Spleen (tissue), 7 donors: ENCODE data around the gene DUSP9.

Source experiments
- POLR2A ChIP-seq, 3 donors: fragments of 450-650 bp; IDR thresholded peaks; one replicate each; pipeline ENCODE4 v1.5.1; 2017; ENCODE audit warnings: antibody characterized with exemption in 3 of 3, mild to moderate bottlenecking in 1 of 3
- TF ChIP-seq, protein P1 (sequence below), 11 experiments: fragments of 200-600 bp in 7 of 11; fragments of 450-650 bp in 4 of 11; sonication (generic) in 4 of 11; IDR thresholded peaks in 8 of 11; conservative IDR thresholded peaks in 3 of 11; 1 replicate in 7 of 11; 2 replicates in 4 of 11; pipeline versions ENCODE4 v1.4.0 to v1.8.0; 2016 to 2021; ENCODE audit warnings: antibody characterized with exemption in 11 of 11, inconsistent platforms in 4 of 11, mild to moderate bottlenecking in 1 of 11
- donor health status: DM: no; HTN: no; CAD: no; lungs with moderate emphysema.
- donor health status: DM: no; HTN: no; CAD: no.
- donor health status: DM: no; HTN: no; CAD: no.

DNA sequence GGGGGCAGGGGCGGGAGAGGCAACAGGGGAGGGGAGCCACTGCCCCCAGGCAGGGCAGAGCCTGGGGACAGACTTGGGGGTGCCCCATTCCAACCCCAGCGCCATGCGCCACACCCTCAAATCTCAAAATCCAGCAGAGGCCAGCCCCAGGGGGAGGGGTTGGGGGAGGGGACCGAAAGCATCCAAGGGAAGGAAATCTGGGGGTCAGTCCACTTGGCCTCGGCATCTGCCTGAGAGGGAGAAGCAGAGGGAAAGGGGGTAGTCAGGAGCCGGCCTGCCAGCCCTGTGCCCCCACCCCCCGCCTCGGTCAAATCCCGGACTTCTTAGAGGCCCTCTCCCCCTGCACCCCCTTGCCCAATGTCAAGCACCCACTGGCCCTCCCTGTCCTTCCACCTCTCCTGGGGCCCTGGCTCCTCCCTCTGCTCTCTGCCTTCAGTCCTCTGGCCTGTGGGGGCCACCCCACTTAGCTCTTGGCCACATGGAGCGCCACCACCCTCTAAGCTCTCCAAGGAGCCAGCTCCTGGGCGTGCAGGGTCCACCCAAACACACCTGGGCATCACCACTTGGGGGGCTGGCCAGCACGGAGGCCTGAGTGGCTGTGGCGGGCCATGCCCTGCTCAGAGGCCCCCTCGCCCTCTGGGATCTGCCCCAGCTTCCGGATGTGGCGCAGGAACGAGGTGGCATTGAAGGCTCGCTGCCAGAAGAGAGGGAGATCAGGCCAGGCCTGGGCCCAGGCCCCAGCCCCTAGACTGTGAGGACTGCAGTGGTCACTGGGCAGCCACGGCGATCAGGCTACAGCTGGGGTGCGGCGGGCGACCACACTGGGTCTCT lies 23.1 kb downstream of the DUSP9 start:
- TF ChIP-seq POLR2A (IDR thresholded peaks at IDR 0.05) = no peak
- TF ChIP-seq, protein P1, sequence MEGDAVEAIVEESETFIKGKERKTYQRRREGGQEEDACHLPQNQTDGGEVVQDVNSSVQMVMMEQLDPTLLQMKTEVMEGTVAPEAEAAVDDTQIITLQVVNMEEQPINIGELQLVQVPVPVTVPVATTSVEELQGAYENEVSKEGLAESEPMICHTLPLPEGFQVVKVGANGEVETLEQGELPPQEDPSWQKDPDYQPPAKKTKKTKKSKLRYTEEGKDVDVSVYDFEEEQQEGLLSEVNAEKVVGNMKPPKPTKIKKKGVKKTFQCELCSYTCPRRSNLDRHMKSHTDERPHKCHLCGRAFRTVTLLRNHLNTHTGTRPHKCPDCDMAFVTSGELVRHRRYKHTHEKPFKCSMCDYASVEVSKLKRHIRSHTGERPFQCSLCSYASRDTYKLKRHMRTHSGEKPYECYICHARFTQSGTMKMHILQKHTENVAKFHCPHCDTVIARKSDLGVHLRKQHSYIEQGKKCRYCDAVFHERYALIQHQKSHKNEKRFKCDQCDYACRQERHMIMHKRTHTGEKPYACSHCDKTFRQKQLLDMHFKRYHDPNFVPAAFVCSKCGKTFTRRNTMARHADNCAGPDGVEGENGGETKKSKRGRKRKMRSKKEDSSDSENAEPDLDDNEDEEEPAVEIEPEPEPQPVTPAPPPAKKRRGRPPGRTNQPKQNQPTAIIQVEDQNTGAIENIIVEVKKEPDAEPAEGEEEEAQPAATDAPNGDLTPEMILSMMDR (IDR thresholded peaks at IDR 0.05 in 8 of 11, conservative IDR thresholded peaks at IDR 0.05 in 3 of 11) = no peak
